AG04450 (cell line): ENCODE measurements around the gene OPHN1. TPM values are rescaled to one million over a fixed set of nuclear protein-coding genes. Genes with fewer than 3 reads are reported as not detected.
"Not testable (repeated sequence)": the region's sequence is repeated elsewhere in the genome, so short reads cannot be mapped to it uniquely, and the experiment has no call there.

Experiments
- CTCF ChIA-PET: fragments of 300-600, 350-600 bp; formaldehyde crosslinking; extraction: SDS; loops from one replicate; lab custom pipeline; 2022; ENCODE audit warnings: antibody characterized with exemption, inconsistent platforms; lab: Charles Lee
- POLR2A ChIA-PET: fragments of 350-600 bp; formaldehyde crosslinking; extraction: SDS; loops from one replicate; lab custom pipeline; 2021; ENCODE audit warnings: antibody characterized with exemption, inconsistent platforms; lab: Yijun Ruan, JAX
- DNase-seq: peaks from one replicate; pipeline ENCODE4 v3.0.0-alpha.2; 2011; ENCODE audit warnings: low read depth, low spot score
- H3K27ac ChIP-seq: one replicate; pipeline ENCODE4 v1.5.1; 2012; ENCODE audit warnings: low read depth, low read length, control low read depth
- H3K27me3 ChIP-seq: one replicate; pipeline ENCODE4 v1.6.0; 2012; ENCODE audit warnings: low read length; ENCODE audit not compliant: control insufficient read depth, insufficient read depth
- H3K4me3 ChIP-seq: 2 replicates; pipeline ENCODE4 v1.5.1; 2011; ENCODE audit warnings: mild to moderate bottlenecking, low read depth, low read length, control low read depth
- H3K9me3 ChIP-seq: 2 replicates; pipeline ENCODE4 v1.5.1; 2012; ENCODE audit warnings: low read length; ENCODE audit not compliant: control insufficient read depth, insufficient read depth
- CTCF ChIP-seq: IDR thresholded peaks from 2 replicates; pipeline ENCODE4 v1.5.1; 2011; ENCODE audit warnings: low read depth, low read length, control low read depth, inconsistent platforms
- polyA plus RNA-seq: library from polyadenylated mRNA; depleted of rRNA; stranded (reverse); fragments of >200 nt; gene quantifications from 2 replicates; pipeline ENCODE4 v1.2.3, GENCODE V29; 2011

Gene OPHN1
- polyA plus RNA-seq, 1 experiment: 6.7 TPM

- ChIA-PET CTCF (no interaction called here), POLR2A (no interaction called here)
- no peak for DNase-seq
- H3K27ac ChIP-seq: no peak overlapping the region
- TF ChIP-seq CTCF: no peak
- no peak overlapping the region for H3K4me3 ChIP-seq
- H3K9me3 ChIP-seq: no peaks in the 10 kb centered on the region
- H3K27me3 ChIP-seq: no peaks in the 10 kb centered on the region
These were observed 49.8 kb downstream of the OPHN1 start for GRCh38 chrX:68383540-68383939.

- CTCF ChIA-PET, H3K4me3 ChIP-seq, H3K9me3 ChIP-seq, DNase-seq, H3K27ac ChIP-seq, H3K27me3 ChIP-seq: not testable (repeated sequence)
- POLR2A ChIA-PET: interaction anchor here (0.6 kb wide), 1 partner anchor 18 kb away, joined by 7 read pairs; no protein-coding TSS in a partner anchor
These were observed 55.7 kb downstream of the OPHN1 start for GRCh38 chrX:68377579-68377978.

GRCh38 chrX:68376373-68376772 is 56.9 kb downstream of the OPHN1 start:
- ChIA-PET POLR2A (no interaction called here), CTCF (no interaction called here)
- no peak for DNase-seq
- no peak overlapping the region for H3K27ac ChIP-seq
- no peak overlapping the region for H3K4me3 ChIP-seq
- no peaks in the 10 kb centered on the region for H3K9me3 ChIP-seq
- H3K27me3 ChIP-seq: no peaks in the 10 kb centered on the region
- TF ChIP-seq CTCF: no peak

- Histone ChIP-seq H3K4me3 (no peak overlapping the region), H3K27ac (no peak overlapping the region), H3K27me3 (no peaks in the 10 kb centered on the region), H3K9me3 (no peaks in the 10 kb centered on the region)
- no peak for DNase-seq
- no peak for TF ChIP-seq CTCF
- ChIA-PET POLR2A (no interaction called here), CTCF (interaction anchor here (1.0 kb wide), 1 partner anchor 9 kb away, joined by 3 read pairs; no protein-coding TSS in a partner anchor)
These were observed 57.5 kb downstream of the OPHN1 start for GRCh38 chrX:68375803-68376202.

GRCh38 chrX:68372665-68373064 is 60.6 kb downstream of the OPHN1 start:
- Histone ChIP-seq H3K27me3 (no peaks in the 10 kb centered on the region), H3K4me3 (no peak overlapping the region), H3K9me3 (no peaks in the 10 kb centered on the region), H3K27ac (no peak overlapping the region)
- DNase-seq: no peak
- POLR2A ChIA-PET: no interaction called here
- CTCF ChIA-PET: no interaction called here
- no peak for TF ChIP-seq CTCF

GRCh38 chrX:68369559-68369958 is 63.7 kb downstream of the OPHN1 start:
- POLR2A ChIA-PET: no interaction called here
- CTCF ChIA-PET: no interaction called here
- no peak for TF ChIP-seq CTCF

More at GRCh38 chrX:68369559-68369958, 63.7 kb downstream of the OPHN1 start:
- no peak for DNase-seq
- no peak overlapping the region for H3K4me3 ChIP-seq
- no peaks in the 10 kb centered on the region for H3K9me3 ChIP-seq
- H3K27ac ChIP-seq: no peak overlapping the region
- H3K27me3 ChIP-seq: no peaks in the 10 kb centered on the region
